ENCODE measurements around the gene GAGE12E. TPM values are rescaled to one million over a fixed set of nuclear protein-coding genes. Genes with fewer than 3 reads are reported as not detected.
A peak's percentile ranks its signal among the peaks of the same experiment; 100 is the strongest.
"Not testable (repeated sequence)": the region's sequence is repeated elsewhere in the genome, so short reads cannot be mapped to it uniquely, and the experiment has no call there.

Gene GAGE12E
- total and polyA plus RNA-seq, 7 experiments from 2014 or later = not detected

DNA sequence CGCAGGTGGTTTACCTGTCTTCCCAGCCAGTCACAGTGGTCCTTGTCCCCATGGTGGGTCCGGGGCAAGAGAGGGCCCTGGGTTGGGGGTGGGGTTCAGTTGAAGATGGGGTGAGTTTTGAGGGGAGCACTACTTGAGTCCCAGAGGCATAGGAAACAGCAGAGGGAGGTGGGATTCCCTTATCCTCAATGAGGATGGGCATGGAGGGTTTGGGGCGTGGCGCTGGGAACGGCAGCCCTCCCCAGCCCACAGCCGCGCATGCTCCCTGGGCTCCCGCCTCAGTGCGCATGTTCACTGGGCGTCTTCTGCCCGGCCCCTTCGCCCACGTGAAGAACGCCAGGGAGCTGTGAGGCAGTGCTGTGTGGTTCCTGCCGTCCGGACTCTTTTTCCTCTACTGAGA, 28.6 kb downstream of the GAGE12E start, which contains the start of gene GAGE12H:
Gene GAGE12H (plus strand): TSS at position 301 of the 400 bp plus-strand sequence. CDS start 1,155 bp downstream, outside the sequence.
- H3K9me3 ChIP-seq (ENCODE audit: control insufficient read depth in 2 of 3, low read length in 3 of 3); H3K36me3 Mint-ChIP-seq; H3K27me3 Mint-ChIP-seq; H3K4me3 ChIP-seq (ENCODE audit: low read length); CTCF ChIA-PET; H3K27me3 ChIP-seq (ENCODE audit: control insufficient read depth in 2 of 2, insufficient read depth in 2 of 2, low read length in 2 of 2); H3K4me3 Mint-ChIP-seq; ATAC-seq; H3K9me3 Mint-ChIP-seq; H3K27ac Mint-ChIP-seq; POLR2A ChIA-PET; H3K4me1 Mint-ChIP-seq; DNase-seq; H3K36me3 ChIP-seq (ENCODE audit: control insufficient read depth in 2 of 3, insufficient read depth in 3 of 3, low read length in 3 of 3); H3K4me1 ChIP-seq (ENCODE audit: control insufficient read depth in 2 of 2, insufficient read depth in 2 of 2, low read length in 2 of 2); intact Hi-C loops (cut with micrococcal nuclease); H3K27ac ChIP-seq (ENCODE audit: low read depth, low read length): not testable (repeated sequence)

DNA sequence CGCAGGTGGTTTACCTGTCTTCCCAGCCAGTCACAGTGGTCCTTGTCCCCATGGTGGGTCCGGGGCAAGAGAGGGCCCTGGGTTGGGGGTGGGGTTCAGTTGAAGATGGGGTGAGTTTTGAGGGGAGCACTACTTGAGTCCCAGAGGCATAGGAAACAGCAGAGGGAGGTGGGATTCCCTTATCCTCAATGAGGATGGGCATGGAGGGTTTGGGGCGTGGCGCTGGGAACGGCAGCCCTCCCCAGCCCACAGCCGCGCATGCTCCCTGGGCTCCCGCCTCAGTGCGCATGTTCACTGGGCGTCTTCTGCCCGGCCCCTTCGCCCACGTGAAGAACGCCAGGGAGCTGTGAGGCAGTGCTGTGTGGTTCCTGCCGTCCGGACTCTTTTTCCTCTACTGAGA, 38.1 kb downstream of the GAGE12E start, which contains the start of gene GAGE2A:
Gene GAGE2A (plus strand): TSS at position 301 of the 400 bp plus-strand sequence. CDS start 1,155 bp downstream, outside the sequence.
- H3K4me1 Mint-ChIP-seq; H3K36me3 Mint-ChIP-seq; H3K9me3 Mint-ChIP-seq; H3K9me3 ChIP-seq (ENCODE audit: control insufficient read depth in 2 of 3, low read length in 3 of 3); DNase-seq; H3K4me1 ChIP-seq (ENCODE audit: control insufficient read depth in 2 of 2, insufficient read depth in 2 of 2, low read length in 2 of 2); H3K27ac Mint-ChIP-seq; H3K27me3 ChIP-seq (ENCODE audit: control insufficient read depth in 2 of 2, insufficient read depth in 2 of 2, low read length in 2 of 2); CTCF ChIA-PET; H3K4me3 ChIP-seq (ENCODE audit: low read length); H3K27me3 Mint-ChIP-seq; intact Hi-C loops (cut with micrococcal nuclease); POLR2A ChIA-PET; H3K4me3 Mint-ChIP-seq; ATAC-seq; H3K27ac ChIP-seq (ENCODE audit: low read depth, low read length); H3K36me3 ChIP-seq (ENCODE audit: control insufficient read depth in 2 of 3, insufficient read depth in 3 of 3, low read length in 3 of 3): not testable (repeated sequence)

DNA sequence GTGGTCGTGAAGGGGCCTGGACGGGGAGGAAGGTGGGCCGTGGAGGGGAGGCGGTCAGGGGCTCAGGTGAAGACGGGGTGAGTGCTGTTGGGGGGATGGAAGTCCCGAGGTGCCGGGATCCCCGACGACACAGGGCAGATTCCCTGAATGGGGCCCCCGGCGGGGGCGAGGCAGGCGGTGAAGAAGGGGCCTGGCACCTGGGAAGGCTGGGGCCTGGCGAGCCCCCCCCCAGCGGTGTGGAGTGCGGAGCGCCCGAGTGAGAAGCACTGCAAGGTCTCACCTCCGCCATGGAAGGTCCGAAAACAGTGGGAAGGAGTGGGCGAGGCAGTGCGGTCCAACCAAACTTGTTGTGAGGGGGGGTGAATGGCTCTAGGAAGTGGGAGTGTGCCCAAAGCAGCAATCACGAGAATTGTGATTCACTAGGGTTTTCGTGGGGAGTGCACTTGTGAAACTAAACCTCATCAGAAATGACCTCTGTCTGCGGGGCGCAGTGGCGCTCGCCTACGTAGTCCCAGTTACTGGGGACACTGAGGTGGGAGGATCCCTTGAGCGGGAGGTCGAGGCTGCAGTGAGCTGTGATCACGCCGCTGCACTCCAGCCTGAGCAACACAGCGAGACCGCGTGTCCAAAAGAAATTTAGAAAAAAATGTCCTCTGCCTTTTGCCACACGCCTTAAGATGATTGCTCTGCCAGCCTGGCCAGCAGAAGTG, 38.8 kb downstream of the GAGE12E start:
- CTCF ChIA-PET, POLR2A ChIA-PET: not testable (repeated sequence)

DNA sequence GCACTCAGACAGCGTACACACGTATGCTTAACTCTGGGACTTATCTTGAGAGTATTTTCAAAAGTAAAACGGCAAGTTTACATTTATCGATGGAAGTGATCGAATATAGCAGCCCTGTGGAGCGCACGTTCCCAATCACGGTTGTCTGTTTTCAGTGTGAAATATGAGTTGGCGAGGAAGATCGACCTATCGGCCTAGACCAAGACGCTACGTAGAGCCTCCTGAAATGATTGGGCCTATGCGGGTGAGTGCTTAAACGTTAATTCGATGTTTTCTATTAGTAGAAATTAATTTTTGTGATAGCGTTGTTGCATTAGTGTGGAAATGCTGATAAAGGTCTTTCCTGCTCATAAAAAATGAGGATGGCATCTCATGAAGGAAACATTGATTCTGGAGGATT, 39.4 kb downstream of the GAGE12E start:
- DNase-seq; H3K9me3 ChIP-seq (ENCODE audit: control insufficient read depth in 2 of 3, low read length in 3 of 3); CTCF ChIA-PET; H3K4me1 Mint-ChIP-seq; ATAC-seq; H3K4me3 Mint-ChIP-seq; H3K27me3 ChIP-seq (ENCODE audit: control insufficient read depth in 2 of 2, insufficient read depth in 2 of 2, low read length in 2 of 2); H3K9me3 Mint-ChIP-seq; H3K36me3 ChIP-seq (ENCODE audit: control insufficient read depth in 2 of 3, insufficient read depth in 3 of 3, low read length in 3 of 3); POLR2A ChIA-PET; H3K27ac ChIP-seq (ENCODE audit: low read depth, low read length); H3K27ac Mint-ChIP-seq; H3K4me3 ChIP-seq (ENCODE audit: low read length); H3K27me3 Mint-ChIP-seq; intact Hi-C loops (cut with micrococcal nuclease); H3K36me3 Mint-ChIP-seq; H3K4me1 ChIP-seq (ENCODE audit: control insufficient read depth in 2 of 2, insufficient read depth in 2 of 2, low read length in 2 of 2): not testable (repeated sequence)

More for the DNA sequence above, 38.8 kb downstream of the GAGE12E start:
- H3K4me3 Mint-ChIP-seq; H3K27me3 Mint-ChIP-seq; intact Hi-C loops (cut with micrococcal nuclease); ATAC-seq; H3K27ac ChIP-seq (ENCODE audit: low read depth, low read length); H3K4me1 ChIP-seq (ENCODE audit: control insufficient read depth in 2 of 2, insufficient read depth in 2 of 2, low read length in 2 of 2); H3K36me3 Mint-ChIP-seq; H3K4me3 ChIP-seq (ENCODE audit: low read length); H3K27me3 ChIP-seq (ENCODE audit: control insufficient read depth in 2 of 2, insufficient read depth in 2 of 2, low read length in 2 of 2); H3K9me3 ChIP-seq (ENCODE audit: control insufficient read depth in 2 of 3, low read length in 3 of 3); H3K4me1 Mint-ChIP-seq; H3K36me3 ChIP-seq (ENCODE audit: control insufficient read depth in 2 of 3, insufficient read depth in 3 of 3, low read length in 3 of 3); H3K9me3 Mint-ChIP-seq; H3K27ac Mint-ChIP-seq: not testable (repeated sequence)
- peak in 1 of 9 donors; percentile 7 for DNase-seq

DNA sequence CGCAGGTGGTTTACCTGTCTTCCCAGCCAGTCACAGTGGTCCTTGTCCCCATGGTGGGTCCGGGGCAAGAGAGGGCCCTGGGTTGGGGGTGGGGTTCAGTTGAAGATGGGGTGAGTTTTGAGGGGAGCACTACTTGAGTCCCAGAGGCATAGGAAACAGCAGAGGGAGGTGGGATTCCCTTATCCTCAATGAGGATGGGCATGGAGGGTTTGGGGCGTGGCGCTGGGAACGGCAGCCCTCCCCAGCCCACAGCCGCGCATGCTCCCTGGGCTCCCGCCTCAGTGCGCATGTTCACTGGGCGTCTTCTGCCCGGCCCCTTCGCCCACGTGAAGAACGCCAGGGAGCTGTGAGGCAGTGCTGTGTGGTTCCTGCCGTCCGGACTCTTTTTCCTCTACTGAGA, 47.6 kb downstream of the GAGE12E start, which contains the start of gene GAGE1:
Gene GAGE1 (plus strand): TSS at position 301 of the 400 bp plus-strand sequence. CDS start 1,155 bp downstream, outside the sequence.
- not testable (repeated sequence) for DNase-seq

More for the DNA sequence above, 47.6 kb downstream of the GAGE12E start, which contains the start of gene GAGE1:
- intact Hi-C loops (cut with micrococcal nuclease); ATAC-seq; CTCF ChIA-PET; H3K4me1 Mint-ChIP-seq; H3K27ac Mint-ChIP-seq; H3K27me3 ChIP-seq (ENCODE audit: control insufficient read depth in 2 of 2, insufficient read depth in 2 of 2, low read length in 2 of 2); H3K4me3 Mint-ChIP-seq; H3K9me3 ChIP-seq (ENCODE audit: control insufficient read depth in 2 of 3, low read length in 3 of 3); POLR2A ChIA-PET; H3K4me3 ChIP-seq (ENCODE audit: low read length); H3K4me1 ChIP-seq (ENCODE audit: control insufficient read depth in 2 of 2, insufficient read depth in 2 of 2, low read length in 2 of 2); H3K36me3 Mint-ChIP-seq; H3K27me3 Mint-ChIP-seq; H3K36me3 ChIP-seq (ENCODE audit: control insufficient read depth in 2 of 3, insufficient read depth in 3 of 3, low read length in 3 of 3); H3K27ac ChIP-seq (ENCODE audit: low read depth, low read length); H3K9me3 Mint-ChIP-seq: not testable (repeated sequence)

Other genes starting within 250 kb of the GAGE12E start
- not detected for gene GAGE10, start 247.6 kb upstream of the GAGE12E start, total RNA-seq
- gene GAGE10, start 247.6 kb upstream of the GAGE12E start, polyA plus RNA-seq = not detected
- not detected for gene GAGE12J, start 229.3 kb upstream of the GAGE12E start, total RNA-seq
- not detected for gene GAGE12J, start 229.3 kb upstream of the GAGE12E start, polyA plus RNA-seq
- gene GAGE13, start 219.7 kb upstream of the GAGE12E start, total RNA-seq = not detected
- not detected for gene GAGE13, start 219.7 kb upstream of the GAGE12E start, polyA plus RNA-seq
- not detected for gene GAGE12C, start 19.1 kb upstream of the GAGE12E start, total RNA-seq
- gene GAGE12C, start 19.1 kb upstream of the GAGE12E start, polyA plus RNA-seq = not detected
- gene GAGE12D, start 9.6 kb upstream of the GAGE12E start, total RNA-seq = not detected
- gene GAGE12D, start 9.6 kb upstream of the GAGE12E start, polyA plus RNA-seq = not detected
- gene GAGE12F, start 9.6 kb downstream of the GAGE12E start, total RNA-seq = not detected
- gene GAGE12F, start 9.6 kb downstream of the GAGE12E start, polyA plus RNA-seq = not detected
- not detected for gene GAGE12G, start 19.1 kb downstream of the GAGE12E start, total RNA-seq
- not detected for gene GAGE12G, start 19.1 kb downstream of the GAGE12E start, polyA plus RNA-seq
- not detected for gene GAGE12H, start 28.7 kb downstream of the GAGE12E start, total RNA-seq
- gene GAGE12H, start 28.7 kb downstream of the GAGE12E start, polyA plus RNA-seq = not detected
- not detected for gene GAGE2A, start 38.2 kb downstream of the GAGE12E start, total RNA-seq
- gene GAGE2A, start 38.2 kb downstream of the GAGE12E start, polyA plus RNA-seq = not detected
- gene GAGE1, start 47.7 kb downstream of the GAGE12E start, total RNA-seq = not detected
- not detected for gene GAGE1, start 47.7 kb downstream of the GAGE12E start, polyA plus RNA-seq
- gene PAGE1, start 144.7 kb downstream of the GAGE12E start, total RNA-seq = not detected
- not detected for gene PAGE1, start 144.7 kb downstream of the GAGE12E start, polyA plus RNA-seq